Naive B cell (primary cell): Measurements from ENCODE around the gene SETD1A. TPM values are rescaled to one million over a fixed set of nuclear protein-coding genes. Genes with fewer than 3 reads are reported as not detected.
"Not testable (repeated sequence)": the region's sequence is repeated elsewhere in the genome, so short reads cannot be mapped to it uniquely, and the experiment has no call there.

ENCODE experiments used
- ATAC-seq, 2 donors: fragments of 150-1000 bp; cut with Tn5 transposase; 2 replicates each; pipeline ENCODE4 v1.10.0; 2021; ENCODE audit warnings: low read depth in 2 of 2, mild to moderate bottlenecking in 2 of 2, moderate library complexity in 2 of 2
- DNase-seq: peaks from one replicate; pipeline ENCODE4 v3.0.0; 2022
- H3K27ac Mint-ChIP-seq, 6 donors: one replicate each; pipeline ENCODE4 v1.8.0; 2020 to 2022; ENCODE audit warnings: mild to moderate bottlenecking in 6 of 6, mixed read lengths in 6 of 6, moderate library complexity in 5 of 6, inconsistent platforms in 2 of 6
- H3K27me3 Mint-ChIP-seq, 3 donors: one replicate each; pipeline ENCODE4 v1.8.0; 2021 to 2022; ENCODE audit warnings: mixed read lengths in 3 of 3, mild to moderate bottlenecking in 1 of 3
- H3K36me3 Mint-ChIP-seq, 2 donors: one replicate each; pipeline ENCODE4 v1.8.0; 2020 to 2022; ENCODE audit warnings: mixed read lengths in 2 of 2, inconsistent platforms in 1 of 2, mild to moderate bottlenecking in 1 of 2
- H3K4me1 Mint-ChIP-seq, 3 donors: one replicate each; pipeline ENCODE4 v1.8.0; 2020 to 2022; ENCODE audit warnings: mixed read lengths in 3 of 3, inconsistent platforms in 1 of 3, mild to moderate bottlenecking in 1 of 3, moderate library complexity in 1 of 3
- H3K4me3 Mint-ChIP-seq, 8 donors: one replicate each; pipeline ENCODE4 v1.8.0; 2020 to 2022; ENCODE audit warnings: mild to moderate bottlenecking in 8 of 8, mixed read lengths in 8 of 8, moderate library complexity in 8 of 8, inconsistent platforms in 2 of 8
- H3K9me3 Mint-ChIP-seq, 7 donors: one replicate each; pipeline ENCODE4 v1.8.0; 2020 to 2022; ENCODE audit warnings: mixed read lengths in 7 of 7, mild to moderate bottlenecking in 5 of 7, inconsistent platforms in 2 of 7, moderate library complexity in 1 of 7
- polyA plus RNA-seq, 6 donors: library from polyadenylated mRNA; unstranded; fragments of 300-500 nt; fragmentation: Illumina TruSeq; gene quantifications; one replicate each; pipeline ENCODE4 v1.2.3, GENCODE V29; 2021; ENCODE audit warnings: low read depth in 6 of 6

The SETD1A gene
- polyA plus RNA-seq, 6 donors from 2014 or later, result 0.69 to 2.8 (median 0.85) TPM; not detected in 1

DNA sequence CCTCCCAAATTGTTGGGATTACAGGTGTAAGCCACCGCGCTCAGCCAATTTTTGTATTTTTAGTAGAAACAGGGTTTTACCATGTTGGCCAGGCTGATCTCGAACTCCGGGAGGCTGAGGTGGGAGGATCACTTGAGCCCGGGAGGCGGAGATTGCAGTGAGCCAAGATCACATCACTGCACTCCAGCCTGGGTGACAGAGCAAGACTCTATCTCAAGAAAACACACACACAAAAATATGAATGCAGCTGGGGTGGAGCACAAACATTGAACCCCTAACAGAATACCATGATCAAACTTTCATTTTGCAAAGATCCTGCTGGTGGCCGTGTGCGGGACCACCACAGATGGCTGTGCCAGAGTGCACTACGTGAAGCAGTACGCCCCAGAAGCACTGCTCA lies 60.2 kb downstream of the SETD1A start:
- DNase-seq, H3K36me3 Mint-ChIP-seq, H3K4me3 Mint-ChIP-seq, H3K9me3 Mint-ChIP-seq, H3K27ac Mint-ChIP-seq, H3K4me1 Mint-ChIP-seq, ATAC-seq: not testable (repeated sequence)
- peaks cover 7 to 13% (median 8%) of the 10 kb centered on the region in 3 donors for H3K27me3 Mint-ChIP-seq

DNA sequence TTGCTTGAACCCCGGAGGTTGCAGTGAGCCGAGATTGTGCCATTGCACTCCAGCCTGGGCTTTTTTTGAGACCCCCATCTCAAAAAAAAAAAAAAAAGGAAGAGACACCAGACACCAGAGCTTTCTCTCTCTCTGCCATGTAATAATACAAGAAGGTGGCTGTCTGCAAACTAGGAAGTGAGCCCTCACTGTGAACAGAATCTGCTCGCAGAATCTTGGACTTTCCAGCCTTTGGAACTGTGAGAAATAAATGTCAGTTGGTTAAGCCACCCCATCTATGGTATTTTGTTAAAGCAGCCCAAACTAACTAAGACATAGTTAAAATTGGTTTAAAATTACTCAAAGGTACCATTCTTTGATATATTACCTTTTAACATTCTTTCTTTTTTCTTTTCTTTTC lies 63.0 kb downstream of the SETD1A start:
- no peak overlapping the region for H3K4me3 Mint-ChIP-seq
- H3K27ac Mint-ChIP-seq, result no peak overlapping the region
- peaks cover 0 to 3% (median 0%) of the 10 kb centered on the region in 3 donors for H3K4me1 Mint-ChIP-seq
- H3K9me3 Mint-ChIP-seq, result peaks cover 0 to 2% (median 0%) of the 10 kb centered on the region in 7 donors
- DNase-seq (no peak), ATAC-seq (no peak)
- H3K36me3 Mint-ChIP-seq, result no peaks in the 10 kb centered on the region
- peaks cover 0 to 5% (median 0%) of the 10 kb centered on the region in 3 donors for H3K27me3 Mint-ChIP-seq

DNA sequence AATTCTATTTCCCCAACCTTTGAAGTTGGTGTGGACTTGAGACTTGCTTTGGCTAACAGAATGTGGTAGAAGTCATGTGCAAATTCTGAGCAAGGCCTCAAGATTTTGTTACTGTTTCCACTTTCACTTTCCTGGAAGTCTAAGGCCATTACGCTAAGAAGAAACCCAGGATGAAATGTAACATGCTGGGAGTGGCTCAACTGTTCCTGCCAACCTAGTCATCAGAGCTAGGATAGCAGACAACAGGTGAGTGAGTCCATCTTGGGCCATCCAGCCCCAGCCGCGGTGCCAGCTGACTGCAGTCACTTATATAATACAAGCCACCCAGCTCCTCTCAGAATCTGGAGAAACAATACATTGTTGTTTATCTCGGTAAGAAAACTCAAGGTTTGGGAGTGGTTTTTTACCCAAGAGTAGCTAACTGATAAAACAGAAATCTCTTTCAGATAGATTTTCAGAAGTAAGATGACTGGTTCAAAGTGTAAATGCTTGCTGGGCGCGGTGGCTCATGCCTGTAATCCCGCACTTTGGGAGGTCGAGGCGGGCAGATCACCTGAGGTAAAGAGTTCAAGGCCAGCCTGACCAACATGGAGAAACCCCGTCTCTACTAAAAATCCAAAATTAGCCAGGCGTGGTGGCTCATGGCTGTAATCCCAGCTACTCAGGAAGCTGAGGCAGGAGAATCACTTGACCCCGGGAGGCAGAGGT lies 65.1 kb downstream of the SETD1A start:
- no peak for ATAC-seq
- no peak for DNase-seq
- peaks cover 0 to 2% (median 0%) of the 10 kb centered on the region in 7 donors for H3K9me3 Mint-ChIP-seq
- peak overlapping the region in 1 of 6 donors; percentile 26 for H3K27ac Mint-ChIP-seq
- no peaks in the 10 kb centered on the region for H3K27me3 Mint-ChIP-seq
- H3K36me3 Mint-ChIP-seq, result no peaks in the 10 kb centered on the region
- H3K4me1 Mint-ChIP-seq, result peaks cover 0 to 3% (median 0%) of the 10 kb centered on the region in 3 donors
- H3K4me3 Mint-ChIP-seq, result no peak overlapping the region

DNA sequence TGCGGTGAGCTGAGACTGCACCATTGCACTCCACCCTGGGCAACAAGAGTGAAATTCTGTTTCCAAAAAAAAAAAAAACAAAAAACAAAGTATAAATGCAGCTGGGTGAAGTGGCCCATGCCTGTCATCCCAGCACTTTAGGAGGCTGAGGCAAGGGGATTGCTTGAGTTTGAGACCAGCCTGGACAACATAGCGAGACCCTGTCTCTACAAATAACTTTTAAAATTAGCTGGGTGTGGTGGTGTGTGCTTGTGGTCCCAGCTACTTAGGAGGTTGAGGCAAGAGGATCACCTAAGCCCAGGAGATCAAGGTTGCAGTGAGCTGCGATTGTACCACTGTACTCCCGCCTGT lies 65.7 kb downstream of the SETD1A start:
- ATAC-seq, result no peak
- H3K36me3 Mint-ChIP-seq, result no peaks in the 10 kb centered on the region
- no peak overlapping the region for H3K4me3 Mint-ChIP-seq
- no peaks in the 10 kb centered on the region for H3K27me3 Mint-ChIP-seq
- no peak overlapping the region for H3K27ac Mint-ChIP-seq
- H3K4me1 Mint-ChIP-seq, result peaks cover 0 to 3% (median 0%) of the 10 kb centered on the region in 3 donors
- DNase-seq, result no peak
- H3K9me3 Mint-ChIP-seq, result peaks cover 0 to 2% (median 0%) of the 10 kb centered on the region in 7 donors

DNA sequence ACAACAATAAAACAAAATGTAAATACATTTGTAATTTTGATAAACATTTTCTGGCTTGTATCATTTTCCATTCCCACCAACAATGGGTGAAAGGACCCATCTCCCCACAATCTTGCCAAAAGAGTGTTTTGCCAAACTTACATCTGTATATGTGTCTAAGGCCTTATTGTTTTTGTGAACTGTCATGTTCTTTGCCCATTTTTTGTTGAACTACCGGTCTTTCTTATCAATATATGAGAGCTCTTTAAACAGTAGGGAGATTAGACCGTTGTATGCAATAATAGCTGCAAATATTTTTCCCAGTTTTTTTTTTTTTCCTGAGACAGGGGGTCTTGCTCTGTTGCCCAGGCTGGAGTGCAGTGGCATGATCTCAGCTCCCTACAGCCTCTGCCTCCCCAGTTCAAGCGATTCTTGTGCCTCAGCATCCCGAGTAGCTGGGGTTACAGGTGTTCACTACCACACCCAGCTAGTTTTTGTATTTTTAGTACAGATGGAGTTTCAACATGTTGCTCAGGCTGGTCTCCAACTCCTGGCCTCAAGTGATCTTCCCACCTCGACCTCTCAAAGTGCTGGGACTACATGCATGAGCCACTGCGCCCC lies 66.2 kb downstream of the SETD1A start:
- Mint-ChIP-seq H3K27ac (no peak overlapping the region), H3K27me3 (no peaks in the 10 kb centered on the region), H3K9me3 (peaks cover 0 to 2% (median 0%) of the 10 kb centered on the region in 7 donors), H3K36me3 (no peaks in the 10 kb centered on the region), H3K4me1 (peaks cover 0 to 3% (median 0%) of the 10 kb centered on the region in 3 donors), H3K4me3 (no peak overlapping the region)
- ATAC-seq (no peak), DNase-seq (no peak)

DNA sequence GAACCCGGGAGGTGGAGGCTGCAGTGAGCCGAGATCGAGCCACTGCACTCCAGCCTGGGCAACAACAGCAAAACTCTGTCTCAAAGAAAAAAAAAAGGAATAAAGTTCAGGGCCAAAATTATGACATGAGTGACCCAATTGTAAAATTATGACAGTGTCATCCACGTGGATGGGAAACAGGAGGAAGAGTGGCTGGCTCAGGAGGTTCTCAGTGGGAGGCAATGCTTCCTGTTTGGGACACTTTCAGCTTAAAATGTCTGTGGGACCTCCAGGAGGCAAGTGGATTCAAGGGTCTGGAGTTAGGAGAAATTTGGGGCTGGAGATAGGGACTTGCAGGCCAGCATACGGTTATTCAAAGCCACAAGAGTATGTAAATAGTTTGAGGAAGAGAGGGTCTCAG lies 67.8 kb downstream of the SETD1A start:
- ATAC-seq (no peak), DNase-seq (no peak)
- Mint-ChIP-seq H3K4me3 (peak overlapping the region in 2 of 8 donors; percentile 56 to 59), H3K27ac (peak overlapping the region in 2 of 6 donors; percentile 44 to 76), H3K4me1 (no peaks in the 10 kb centered on the region), H3K27me3 (no peaks in the 10 kb centered on the region), H3K9me3 (no peaks in the 10 kb centered on the region), H3K36me3 (no peaks in the 10 kb centered on the region)

DNA sequence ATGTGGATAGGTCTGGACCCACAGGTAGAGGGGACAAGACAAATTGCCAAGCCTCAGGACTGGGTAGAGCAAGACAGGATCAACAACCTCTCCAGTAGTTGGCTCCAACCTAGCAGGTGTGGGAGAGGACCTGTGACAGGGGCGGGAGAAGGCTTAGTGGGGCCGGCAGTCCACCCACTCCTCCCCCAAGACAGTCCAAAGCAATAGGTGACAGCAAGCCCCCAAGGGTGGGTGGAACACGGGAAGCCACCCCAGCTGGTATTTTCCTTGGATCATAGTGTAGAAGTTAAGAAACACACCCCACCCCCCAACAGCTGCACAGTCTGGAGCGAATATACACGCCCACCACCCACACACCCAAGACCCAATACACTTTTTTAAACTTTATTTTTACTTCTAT lies 71.7 kb downstream of the SETD1A start:
- Mint-ChIP-seq H3K27me3 (no peaks in the 10 kb centered on the region), H3K9me3 (no peaks in the 10 kb centered on the region), H3K27ac (no peak overlapping the region), H3K4me1 (peaks cover 16 to 19% (median 16%) of the 10 kb centered on the region in 3 donors), H3K4me3 (no peak overlapping the region), H3K36me3 (peaks cover 0 to 8% of the 10 kb centered on the region in 2 donors)
- no peak for DNase-seq
- no peak for ATAC-seq

DNA sequence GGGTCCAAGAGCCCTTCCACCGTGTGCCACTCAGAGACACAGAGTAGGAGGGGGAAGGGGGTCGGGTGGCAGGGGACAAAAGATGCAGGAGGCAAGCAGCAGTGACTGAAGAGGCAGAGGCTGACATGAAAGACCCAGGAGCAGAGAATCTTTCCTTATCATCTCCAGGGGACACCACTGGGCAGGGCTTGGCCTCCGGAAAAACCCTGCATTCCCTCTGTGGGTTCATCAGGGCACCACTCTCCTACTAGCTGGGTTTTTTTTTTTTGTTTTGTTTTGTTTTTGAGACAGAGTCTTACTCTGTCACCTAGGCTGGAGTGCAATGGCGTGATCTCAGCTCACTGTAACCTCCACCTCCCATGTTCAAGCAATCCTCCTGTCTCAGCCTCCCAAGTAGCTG lies 73.7 kb downstream of the SETD1A start:
- H3K4me1 Mint-ChIP-seq, result peaks cover 24 to 27% (median 25%) of the 10 kb centered on the region in 3 donors
- peak overlapping the region; percentile 18 to 100 (median 88) for H3K27ac Mint-ChIP-seq
- H3K36me3 Mint-ChIP-seq, result peaks cover 0 to 8% of the 10 kb centered on the region in 2 donors
- H3K9me3 Mint-ChIP-seq, result no peaks in the 10 kb centered on the region
- no peak for ATAC-seq
- H3K4me3 Mint-ChIP-seq, result peak overlapping the region in 3 of 8 donors; percentile 29 to 98 (median 96)
- no peaks in the 10 kb centered on the region for H3K27me3 Mint-ChIP-seq
- DNase-seq, result no peak

DNA sequence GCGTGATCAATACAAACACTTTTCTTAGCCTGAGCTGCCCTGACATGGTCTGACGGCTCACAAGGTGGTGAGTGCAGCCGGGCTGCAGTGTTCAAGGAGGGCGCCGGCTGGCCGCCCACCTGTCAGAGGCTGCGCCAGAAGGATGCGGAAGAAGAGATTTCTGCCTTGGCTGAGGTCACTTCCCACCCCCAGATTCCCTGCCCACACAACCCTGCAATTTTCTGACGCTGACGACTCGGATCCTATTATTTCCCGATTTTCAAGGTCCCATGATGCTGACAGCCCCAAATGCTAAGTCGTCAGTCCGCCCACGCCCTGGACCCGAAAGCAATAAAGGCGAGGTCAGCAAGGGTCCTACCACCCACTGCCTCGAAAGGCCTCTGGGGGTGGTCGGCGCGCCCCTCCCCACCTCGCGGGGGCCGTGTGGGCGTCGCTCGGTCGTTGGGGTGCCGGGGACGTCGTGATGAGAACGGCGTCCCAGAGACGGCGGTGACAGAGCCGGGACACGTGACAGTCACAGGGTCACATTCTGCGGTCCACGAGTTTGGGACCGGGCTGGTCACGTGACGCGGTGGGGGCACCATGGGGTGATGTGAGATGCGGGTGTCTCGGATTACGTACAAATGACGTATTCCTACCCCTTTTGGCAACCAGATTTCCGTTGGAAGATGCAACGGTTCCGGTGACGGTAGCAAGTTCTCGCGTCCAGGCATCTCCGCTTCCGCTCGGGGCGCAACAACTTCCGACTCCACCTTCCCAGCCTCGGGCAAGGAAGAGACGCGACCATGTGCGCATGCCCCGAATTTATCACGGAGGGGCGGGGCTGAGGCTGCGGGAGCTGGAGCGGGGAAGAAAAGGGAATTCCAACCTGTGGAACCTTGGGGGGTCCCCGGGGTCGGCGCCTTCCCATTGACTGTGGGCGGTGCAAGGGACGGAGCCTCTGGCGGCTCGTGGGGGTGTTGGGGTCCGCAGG lies 75.5 kb downstream of the SETD1A start, which contains the start of gene STX4:
TSS of gene STX4 (plus strand) at position 823 of the 973 bp plus-strand sequence. CDS start 248 bp downstream, outside the sequence.
- no peaks in the 10 kb centered on the region for H3K9me3 Mint-ChIP-seq
- peak within 1 kb of the TSS; percentile 98 to 100 (median 99) for H3K27ac Mint-ChIP-seq
- no peaks in the 10 kb centered on the region for H3K27me3 Mint-ChIP-seq
- H3K4me3 Mint-ChIP-seq, result peak within 1 kb of the TSS; percentile 95 to 100 (median 98)
- DNase-seq (peak; percentile 98), ATAC-seq (peak; percentile 77)
- peaks cover 0 to 8% of the 10 kb centered on the region in 2 donors for H3K36me3 Mint-ChIP-seq
- peaks cover 28 to 33% (median 29%) of the 10 kb centered on the region in 3 donors for H3K4me1 Mint-ChIP-seq

DNA sequence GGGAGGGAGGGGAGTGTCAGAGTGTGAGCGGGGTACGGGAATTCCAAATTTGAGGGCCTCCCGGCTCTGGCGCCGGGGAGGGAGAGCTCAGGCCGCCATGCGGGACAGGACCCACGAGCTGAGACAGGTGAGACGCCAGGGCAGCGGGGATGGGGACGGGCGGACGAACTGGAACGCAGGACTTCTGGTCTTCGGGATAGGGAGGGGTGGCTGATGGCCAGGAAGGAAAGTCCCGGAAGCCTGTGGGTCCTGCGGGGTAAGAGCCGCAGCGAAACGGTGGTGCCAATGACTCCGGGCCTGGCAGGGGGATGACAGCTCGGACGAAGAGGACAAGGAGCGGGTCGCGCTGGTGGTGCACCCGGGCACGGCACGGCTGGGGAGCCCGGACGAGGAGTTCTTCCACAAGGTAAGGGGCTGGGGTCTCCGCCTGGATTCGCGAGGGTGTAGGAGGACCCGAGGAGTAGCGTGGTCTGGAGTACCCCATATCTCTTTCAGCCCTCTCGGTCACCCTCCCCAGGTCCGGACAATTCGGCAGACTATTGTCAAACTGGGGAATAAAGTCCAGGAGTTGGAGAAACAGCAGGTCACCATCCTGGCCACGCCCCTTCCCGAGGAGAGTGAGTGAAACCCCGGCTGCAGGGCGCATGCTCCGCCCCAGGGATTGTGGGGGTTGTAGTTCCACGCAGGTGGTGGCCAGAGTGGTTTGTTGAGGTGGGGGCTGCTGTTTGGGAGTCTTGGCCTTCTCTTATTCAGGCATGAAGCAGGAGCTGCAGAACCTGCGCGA lies 76.3 kb downstream of the SETD1A start:
- Mint-ChIP-seq H3K27me3 (no peaks in the 10 kb centered on the region), H3K27ac (peak overlapping the region; percentile 98 to 100 (median 99)), H3K36me3 (peaks cover 0 to 12% of the 10 kb centered on the region in 2 donors), H3K4me3 (peak overlapping the region; percentile 95 to 100 (median 98)), H3K9me3 (no peaks in the 10 kb centered on the region), H3K4me1 (peaks cover 28 to 36% (median 29%) of the 10 kb centered on the region in 3 donors)
- ATAC-seq (peak; percentile 18 to 24), DNase-seq (peak; percentile 80)
